ENCODE measurements around the gene PJVK.
"Not testable (repeated sequence)": the region's sequence is repeated elsewhere in the genome, so short reads cannot be mapped to it uniquely, and the experiment has no call there.

Gene PJVK

DNA sequence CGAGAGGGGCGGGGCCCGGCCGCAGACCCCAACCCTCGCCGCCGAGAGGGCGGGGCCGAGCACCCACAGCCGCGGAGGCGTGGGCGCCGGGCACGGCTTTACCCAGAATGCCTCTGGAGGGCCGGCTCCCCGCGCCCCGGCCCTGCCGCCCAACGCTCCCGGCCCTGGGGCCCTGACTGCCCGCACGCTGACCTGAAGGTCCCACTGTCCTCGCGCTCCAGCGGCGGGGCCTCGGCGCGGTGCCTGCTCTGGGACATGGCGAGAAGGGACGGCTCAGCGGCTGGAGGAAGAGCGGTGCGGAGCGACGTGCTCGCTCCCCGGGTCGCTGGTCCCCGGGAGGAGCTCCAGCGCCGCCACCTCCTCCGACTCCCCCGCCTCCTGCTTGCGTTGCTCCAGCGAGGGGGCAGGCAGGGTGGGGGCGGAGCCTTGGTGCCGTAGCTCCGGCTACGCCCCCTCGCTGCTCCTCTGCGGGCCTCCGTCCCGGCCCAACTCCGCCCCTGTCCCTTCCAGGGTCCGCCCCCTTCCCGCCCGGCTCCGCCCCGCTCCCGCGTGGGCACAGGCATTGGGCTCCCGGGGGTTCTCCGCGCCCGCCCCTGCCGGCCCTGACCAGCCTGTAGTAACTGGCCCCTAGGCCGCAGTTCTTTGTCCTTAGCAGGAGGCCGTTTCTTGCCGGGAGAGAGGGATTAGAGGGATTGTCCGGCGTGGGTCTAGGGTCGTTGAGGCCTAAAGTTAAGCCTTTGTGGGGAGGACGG is at the start of gene PJVK, which contains the start of gene PRKRA:
Gene PJVK (plus strand): TSS at position 605 of the 752 bp plus-strand sequence. CDS start 2,032 bp downstream, outside the sequence.
Gene PRKRA (minus strand): TSS at position 402 of the 752 bp plus-strand sequence. CDS start 145 bp downstream, at position 257.
- DNase-seq (ENCODE audit: low spot score) (peak; percentile 90), FAIRE-seq (peak; percentile 81)

DNA sequence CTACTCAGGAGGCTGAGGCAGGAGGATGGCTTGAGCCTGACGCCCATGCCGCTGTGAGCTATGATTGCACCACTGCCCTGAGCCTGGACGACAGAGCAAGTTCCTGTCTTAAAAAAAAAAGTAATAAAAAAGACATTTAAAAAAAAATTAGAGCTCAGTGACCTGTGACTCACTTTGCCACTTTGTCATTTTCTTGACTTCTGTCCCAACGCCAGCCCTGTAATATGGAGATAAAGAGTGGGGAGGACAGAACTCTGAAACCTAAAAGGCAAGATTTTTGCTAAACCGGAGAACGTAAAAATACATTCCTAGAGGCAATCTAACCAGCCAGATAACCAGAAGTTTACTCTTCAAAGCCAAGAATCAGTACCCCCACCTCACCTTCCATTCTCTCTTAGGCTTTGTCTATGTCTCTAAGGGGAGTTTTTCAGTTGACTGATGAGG is 49.2 kb upstream of the PJVK start:
- FAIRE-seq (no peak), DNase-seq (ENCODE audit: low spot score) (no peak)

- FAIRE-seq (no peak), DNase-seq (ENCODE audit: low spot score) (no peak)
Measured at GRCh38 chr2:178403671-178404306, 47.4 kb upstream of the PJVK start.

DNA sequence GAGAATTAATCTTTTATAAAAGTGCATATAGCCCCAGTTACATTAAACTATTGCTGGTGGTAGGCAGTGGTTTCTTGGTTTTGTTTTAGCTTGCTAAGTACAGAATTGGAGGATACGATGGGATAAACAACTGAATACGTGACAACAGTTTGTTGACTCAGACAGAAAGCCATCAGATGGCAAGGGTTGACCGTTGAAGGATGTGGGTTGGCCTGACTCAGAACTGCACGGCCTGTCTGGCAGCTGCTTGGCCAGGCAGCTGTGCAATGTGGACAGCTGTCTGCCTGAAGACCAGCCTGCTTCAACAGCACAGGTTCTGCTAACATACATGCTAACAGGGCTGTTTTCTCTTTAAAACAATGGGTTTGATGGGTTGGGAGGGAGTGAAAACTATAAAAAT is 46.8 kb upstream of the PJVK start:
- FAIRE-seq (peak; percentile 71), DNase-seq (ENCODE audit: low spot score) (peak; percentile 61)

DNA sequence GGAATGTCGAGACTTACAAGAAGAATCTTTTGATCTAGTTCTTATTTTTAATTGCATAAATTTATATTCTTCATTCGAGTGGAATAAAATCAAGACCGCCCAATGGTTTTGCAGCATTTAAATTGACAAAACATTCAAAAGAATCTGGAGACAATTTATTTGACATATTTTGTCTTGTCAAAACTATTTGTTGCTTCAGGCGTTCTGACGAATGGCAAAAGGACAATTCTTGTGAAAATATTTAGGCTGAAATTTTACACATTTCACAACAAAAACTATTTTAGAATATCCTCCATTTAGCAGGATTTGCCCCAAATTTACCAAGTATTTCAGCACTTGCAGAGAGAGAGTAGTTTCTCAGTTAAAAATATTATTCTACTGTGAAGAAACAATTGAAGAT is 41.9 kb upstream of the PJVK start:
- no peak for DNase-seq (ENCODE audit: low spot score)
- FAIRE-seq = no peak

DNA sequence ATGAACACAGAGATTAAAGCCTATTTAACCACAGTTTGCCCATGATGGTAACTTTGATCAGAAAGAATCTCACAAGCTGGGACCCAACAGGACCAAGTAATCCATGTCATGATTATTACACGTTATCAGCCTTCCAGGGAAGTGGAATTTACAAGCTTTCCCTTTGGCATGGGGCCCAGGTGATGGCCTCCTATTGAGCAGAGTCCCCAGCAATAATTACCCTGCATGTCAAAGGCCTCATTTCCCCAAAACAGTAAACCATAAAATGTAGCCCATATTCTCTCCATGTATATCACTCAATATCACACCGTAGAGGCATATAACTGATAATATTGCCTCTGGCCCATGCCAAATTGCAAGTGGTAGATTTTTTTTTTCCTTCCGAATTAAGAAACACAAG is 39.1 kb upstream of the PJVK start:
- no peak for DNase-seq (ENCODE audit: low spot score)
- no peak for FAIRE-seq

DNA sequence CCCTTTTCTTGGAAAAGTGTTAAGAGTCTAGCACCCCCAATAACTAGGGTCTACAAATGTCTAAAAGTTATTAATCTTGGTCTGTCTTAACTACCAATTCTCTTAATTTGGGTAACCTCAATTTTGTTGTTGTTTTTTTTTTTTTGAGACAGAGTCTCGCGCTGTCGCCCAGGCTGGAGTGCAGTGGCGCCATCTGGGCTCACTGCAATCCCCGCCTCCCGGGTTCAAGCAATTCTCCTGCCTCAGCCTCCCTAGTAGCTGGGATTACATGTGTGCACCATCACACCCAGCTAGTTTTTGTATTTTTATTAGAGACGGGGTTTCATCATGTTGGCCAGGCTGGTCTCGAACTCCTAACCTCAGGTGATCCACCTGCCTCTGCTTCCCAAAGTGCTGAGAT is 38.7 kb upstream of the PJVK start:
- not testable (repeated sequence) for FAIRE-seq; DNase-seq (ENCODE audit: low spot score)

DNA sequence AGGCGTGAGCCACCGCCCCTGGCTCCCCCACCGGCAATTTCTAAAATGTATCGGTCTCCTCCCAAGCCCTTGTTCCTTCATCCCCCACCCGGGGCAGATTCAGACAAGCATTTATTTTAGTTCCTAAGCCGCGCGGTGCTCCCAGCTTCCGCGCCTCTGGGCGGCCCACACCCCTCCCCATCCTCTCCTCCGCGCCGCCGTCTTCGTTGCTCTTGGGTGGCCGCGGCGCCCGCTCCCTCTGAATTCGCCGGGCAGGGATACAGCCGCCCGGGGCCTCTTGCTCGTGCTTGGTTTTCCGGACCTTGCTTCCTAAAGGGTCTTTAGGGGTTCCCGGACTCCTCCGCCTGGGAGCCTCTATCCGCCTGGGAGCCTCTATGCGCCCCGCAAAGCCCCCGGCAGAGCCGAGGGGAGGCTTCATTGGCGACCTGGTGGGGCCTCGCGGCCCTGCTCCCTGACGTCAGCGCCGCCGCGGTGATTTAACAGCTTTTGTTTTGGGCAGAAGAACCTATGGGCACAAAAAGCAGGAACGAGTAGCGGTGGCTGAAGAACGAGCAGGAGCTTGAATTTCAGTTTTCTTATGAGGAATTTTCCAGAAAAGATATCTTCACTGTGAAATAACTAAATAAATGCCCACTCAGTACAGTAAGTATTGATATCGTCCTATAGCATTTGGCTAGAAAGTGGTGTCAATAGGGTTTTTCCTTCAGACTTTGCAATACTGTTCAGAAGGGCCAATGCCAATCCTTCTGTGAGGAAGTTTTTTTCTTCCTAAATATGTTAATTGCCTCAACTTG is 37.5 kb upstream of the PJVK start:
- DNase-seq (ENCODE audit: low spot score) = peak; percentile 67
- FAIRE-seq = no peak

DNA sequence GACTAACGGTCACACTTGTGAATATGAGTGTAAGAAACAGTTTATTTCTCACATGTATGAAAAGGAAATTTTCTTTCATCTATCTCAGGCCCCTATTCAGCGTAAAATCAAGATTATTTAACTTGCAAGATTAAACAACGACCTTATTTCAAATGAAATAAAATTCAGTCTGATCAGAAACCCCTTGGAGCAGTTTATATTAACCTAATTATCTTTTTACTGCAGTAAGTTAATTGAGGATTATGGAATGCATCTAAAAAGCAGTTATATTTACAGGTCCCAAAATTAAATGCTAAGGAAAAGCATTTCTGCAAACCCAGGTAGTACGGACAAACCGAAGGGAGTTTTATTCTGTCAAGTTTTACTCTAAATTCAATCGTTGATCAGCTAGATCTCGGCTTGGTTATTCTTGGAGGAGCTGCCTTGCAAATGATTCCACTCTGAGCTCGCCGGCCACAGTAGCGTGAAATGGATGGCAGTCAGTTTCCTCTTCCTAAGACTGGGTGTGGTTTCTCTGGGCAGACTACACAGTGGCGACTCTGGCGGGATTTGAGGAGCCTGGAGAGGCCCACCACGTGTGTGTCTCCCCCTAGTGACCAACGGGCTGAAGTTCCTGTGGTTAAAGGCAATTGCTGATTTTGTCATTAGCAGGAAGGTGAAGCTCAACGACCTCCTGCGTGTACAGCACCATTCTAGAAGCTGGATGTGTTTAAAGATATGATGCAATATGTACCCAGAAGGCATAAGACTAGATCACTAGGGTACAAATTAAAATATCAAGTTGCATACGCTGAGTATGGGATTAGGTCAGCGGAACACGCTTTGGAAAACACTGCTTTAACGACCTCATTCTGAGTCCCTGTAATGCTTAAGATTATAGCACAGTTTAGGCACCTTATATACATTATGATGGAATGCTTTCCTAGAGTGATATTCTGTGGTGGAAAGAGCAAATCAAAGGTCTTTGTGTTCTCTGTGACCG is 36.6 kb upstream of the PJVK start:
- DNase-seq (ENCODE audit: low spot score) (peak; percentile 92), FAIRE-seq (peak; percentile 88)

- FAIRE-seq (no peak), DNase-seq (ENCODE audit: low spot score) (no peak)
Measured at GRCh38 chr2:178415979-178416378, 35.2 kb upstream of the PJVK start.

- DNase-seq (ENCODE audit: low spot score) = no peak
- FAIRE-seq = no peak
Measured at GRCh38 chr2:178417916-178418315, 33.3 kb upstream of the PJVK start.

DNA sequence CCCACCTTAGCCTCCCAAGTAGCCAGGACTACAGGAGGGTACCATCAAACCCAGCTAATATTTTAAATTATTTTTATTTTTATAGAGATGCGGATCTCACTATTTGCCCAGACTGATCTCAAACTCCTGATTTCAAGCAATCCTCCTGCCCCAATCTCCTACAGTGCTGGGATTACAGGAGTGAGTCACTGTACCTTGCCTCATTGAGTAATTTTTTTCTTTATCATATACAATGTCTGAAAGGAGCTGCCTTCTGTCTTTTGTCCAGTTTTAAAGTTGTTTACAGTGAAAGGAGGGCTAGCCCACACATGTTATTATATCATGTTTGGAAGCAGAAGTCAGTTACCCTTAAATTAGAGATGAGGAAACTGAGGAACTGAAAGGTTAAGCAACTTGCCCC is 32.8 kb upstream of the PJVK start:
- no peak for DNase-seq (ENCODE audit: low spot score)
- no peak for FAIRE-seq

- FAIRE-seq = no peak
- no peak for DNase-seq (ENCODE audit: low spot score)
Measured at GRCh38 chr2:178419123-178419522, 32.1 kb upstream of the PJVK start.

DNA sequence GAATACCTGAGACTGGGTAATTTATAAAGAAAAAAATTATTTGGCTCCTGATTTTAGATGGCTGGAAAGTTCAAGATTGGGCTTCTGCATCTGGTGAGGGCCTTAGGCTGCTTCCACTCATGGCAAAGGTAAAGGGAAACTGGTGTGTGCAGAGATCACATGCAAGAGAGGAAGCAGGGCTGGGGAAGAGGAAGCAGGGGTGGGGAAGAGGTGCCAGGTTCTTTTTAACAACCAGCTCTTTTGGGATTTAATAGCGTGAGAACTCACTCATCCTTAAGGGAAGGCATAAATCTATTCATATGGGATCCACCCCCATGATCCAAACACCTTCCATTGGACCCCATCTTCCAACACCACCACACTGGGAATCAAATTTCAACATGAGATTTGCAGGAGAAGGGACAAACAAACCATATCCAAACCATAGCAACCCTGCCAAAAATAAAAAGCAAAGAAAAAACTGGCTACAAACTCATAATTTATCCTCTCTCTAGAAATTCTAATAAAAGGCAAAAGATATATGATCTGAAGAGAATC is 30.6 kb upstream of the PJVK start:
- no peak for FAIRE-seq
- DNase-seq (ENCODE audit: low spot score) = no peak

- FAIRE-seq = no peak
- no peak for DNase-seq (ENCODE audit: low spot score)
Measured at GRCh38 chr2:178422097-178422496, 29.1 kb upstream of the PJVK start.

GRCh38 chr2:178423746-178424145 is 27.4 kb upstream of the PJVK start:
- not testable (repeated sequence) for FAIRE-seq; DNase-seq (ENCODE audit: low spot score)

DNA sequence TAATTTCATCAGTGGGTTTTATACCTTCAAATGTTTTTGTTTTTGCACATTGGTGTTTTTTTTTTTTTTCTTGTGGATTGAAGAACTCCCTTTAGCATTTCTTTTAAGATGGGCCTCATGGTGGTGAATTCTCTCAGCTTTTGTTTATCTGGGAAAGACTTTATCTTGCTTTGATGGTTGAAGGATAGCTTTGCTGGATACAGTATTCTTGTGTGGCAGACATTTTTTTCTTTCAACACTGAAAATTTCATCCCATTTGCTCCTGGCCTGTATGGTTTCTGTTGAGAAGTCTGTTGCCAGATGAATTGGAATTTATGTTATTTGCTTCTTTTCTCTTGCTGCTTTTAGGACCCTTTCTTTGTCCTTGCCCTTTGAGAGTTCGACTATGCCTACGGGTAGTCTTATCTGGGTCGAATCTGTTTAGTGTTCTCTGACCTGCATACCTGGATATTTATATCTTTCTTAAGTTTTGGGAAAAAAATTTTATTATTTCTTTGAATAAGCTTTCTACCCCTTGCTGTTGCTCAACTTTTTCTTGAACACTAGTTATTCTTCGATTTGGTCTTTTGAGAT is 25.8 kb upstream of the PJVK start:
- FAIRE-seq (no peak), DNase-seq (ENCODE audit: low spot score) (no peak)

GRCh38 chr2:178426388-178426787 is 24.8 kb upstream of the PJVK start:
- DNase-seq (ENCODE audit: low spot score) (no peak), FAIRE-seq (no peak)

DNA sequence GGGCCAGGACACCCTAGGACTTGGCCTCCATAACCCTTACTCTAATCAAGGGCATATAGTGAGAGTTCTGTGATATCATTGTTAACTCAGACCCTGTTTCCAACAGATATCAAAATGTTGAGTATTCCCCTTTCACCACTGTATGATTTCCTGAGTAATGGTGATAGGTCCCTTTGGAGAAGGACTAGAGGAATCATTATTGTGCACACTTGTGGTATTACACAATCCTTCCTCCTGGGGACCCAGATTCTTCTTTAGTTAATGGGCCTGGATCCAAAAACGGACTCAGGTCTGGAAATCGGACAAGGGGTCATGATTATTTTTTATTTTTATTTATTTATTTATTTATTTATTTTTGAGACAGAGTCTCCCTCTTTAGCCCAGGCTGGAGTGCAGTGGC is 23.7 kb upstream of the PJVK start:
- DNase-seq (ENCODE audit: low spot score) (no peak), FAIRE-seq (no peak)

GRCh38 chr2:178428396-178428806 is 22.8 kb upstream of the PJVK start:
- FAIRE-seq = no peak

More at GRCh38 chr2:178428396-178428806, 22.8 kb upstream of the PJVK start:
- DNase-seq (ENCODE audit: low spot score) = no peak

All from RCC 7860 (cell line).